ENCODE data around the gene HVCN1. TPM values are rescaled to one million over a fixed set of nuclear protein-coding genes. Genes with fewer than 3 reads are reported as not detected.
A peak's percentile ranks its signal among the peaks of the same experiment; 100 is the strongest.

Gene HVCN1
- total and polyA plus RNA-seq, 4 donors: 9.1 to 16.7 (median 10.8) TPM

GRCh38 chr12:110667671-110668070 is 21.2 kb downstream of the HVCN1 start:
- Histone ChIP-seq H3K9ac (ENCODE audit: insufficient read depth in 1 of 2, low read length in 2 of 2) (no peak overlapping the region), H3K4me3 (no peak overlapping the region), H3K9me3 (ENCODE audit: control insufficient read depth in 4 of 4, insufficient read depth in 3 of 4, low read length in 3 of 4) (peaks cover 0 to 6% (median 0%) of the 10 kb centered on the region in 4 donors), H3K27me3 (ENCODE audit: control insufficient read depth in 3 of 3, insufficient read depth in 3 of 3, low read length in 2 of 3) (no peaks in the 10 kb centered on the region), H3K27ac (ENCODE audit: low read depth in 1 of 2, low read length in 1 of 2) (no peak overlapping the region), H3K4me1 (ENCODE audit: control insufficient read depth in 5 of 5, insufficient read depth in 5 of 5, low read length in 5 of 5) (no peaks in the 10 kb centered on the region), H3K36me3 (ENCODE audit: control insufficient read depth in 4 of 4, insufficient read depth in 4 of 4, low read length in 4 of 4) (peaks cover 0 to 17% (median 2%) of the 10 kb centered on the region in 4 donors)
- ATAC-seq (ENCODE audit: insufficient read depth, low FRiP score) (no peak), DNase-seq (no peak)
- 94% methylated on average over 3 of the region's 3 CpGs for WGBS, 2 donors
- no peak for TF ChIP-seq CTCF (IDR thresholded peaks at IDR 0.05; ENCODE audit: control extremely low read depth, extremely low read depth)

- no peak for DNase-seq
- no peak for TF ChIP-seq CTCF (IDR thresholded peaks at IDR 0.05; ENCODE audit: control extremely low read depth, extremely low read depth)
Observed at GRCh38 chr12:110666892-110667291, 22.0 kb downstream of the HVCN1 start.

GRCh38 chr12:110661337-110661972 is 27.5 kb downstream of the HVCN1 start:
- Histone ChIP-seq H3K27ac (ENCODE audit: low read depth in 1 of 2, low read length in 1 of 2) (no peak overlapping the region), H3K9ac (ENCODE audit: insufficient read depth in 1 of 2, low read length in 2 of 2) (no peak overlapping the region), H3K27me3 (ENCODE audit: control insufficient read depth in 3 of 3, insufficient read depth in 3 of 3, low read length in 2 of 3) (no peaks in the 10 kb centered on the region), H3K9me3 (ENCODE audit: control insufficient read depth in 4 of 4, insufficient read depth in 3 of 4, low read length in 3 of 4) (peaks cover 0 to 3% (median 0%) of the 10 kb centered on the region in 4 donors), H3K36me3 (ENCODE audit: control insufficient read depth in 4 of 4, insufficient read depth in 4 of 4, low read length in 4 of 4) (peaks cover 0 to 15% (median 2%) of the 10 kb centered on the region in 4 donors), H3K4me3 (no peak overlapping the region), H3K4me1 (ENCODE audit: control insufficient read depth in 5 of 5, insufficient read depth in 5 of 5, low read length in 5 of 5) (no peaks in the 10 kb centered on the region)
- 37 to 52% methylated on average over 23 of the region's 23 CpGs for WGBS, 2 donors
- TF ChIP-seq CTCF (IDR thresholded peaks at IDR 0.05; ENCODE audit: control extremely low read depth, extremely low read depth): no peak
- peak; percentile 53 for ATAC-seq (ENCODE audit: insufficient read depth, low FRiP score)
- no peak for DNase-seq

More at GRCh38 chr12:110666892-110667291, 22.0 kb downstream of the HVCN1 start:
- Histone ChIP-seq H3K9me3 (ENCODE audit: control insufficient read depth in 4 of 4, insufficient read depth in 3 of 4, low read length in 3 of 4) (peaks cover 0 to 6% (median 0%) of the 10 kb centered on the region in 4 donors), H3K27me3 (ENCODE audit: control insufficient read depth in 3 of 3, insufficient read depth in 3 of 3, low read length in 2 of 3) (no peaks in the 10 kb centered on the region), H3K27ac (ENCODE audit: low read depth in 1 of 2, low read length in 1 of 2) (no peak overlapping the region), H3K36me3 (ENCODE audit: control insufficient read depth in 4 of 4, insufficient read depth in 4 of 4, low read length in 4 of 4) (peaks cover 0 to 17% (median 2%) of the 10 kb centered on the region in 4 donors), H3K9ac (ENCODE audit: insufficient read depth in 1 of 2, low read length in 2 of 2) (no peak overlapping the region), H3K4me1 (ENCODE audit: control insufficient read depth in 5 of 5, insufficient read depth in 5 of 5, low read length in 5 of 5) (no peaks in the 10 kb centered on the region), H3K4me3 (no peak overlapping the region)
- ATAC-seq (ENCODE audit: insufficient read depth, low FRiP score): no peak
- 97 to 99% methylated on average over 6 of the region's 6 CpGs for whole genome bisulfite sequencing, 2 donors

All from lung (tissue), 12 donors.